HepG2 (cell line): ENCODE data around the gene IFT88. TPM values are rescaled to one million over a fixed set of nuclear protein-coding genes. Genes with fewer than 3 reads are reported as not detected.

ENCODE experiments used
- ATAC-seq: fragments of 200-7000 bp; cut with Tn5 transposase; 3 replicates; pipeline ENCODE4 v1.9.1; 2020; ENCODE audit warnings: mild to moderate bottlenecking, moderate library complexity
- BruUV-seq: library from RNA; stranded (reverse); fragments of 400-500 nt; replicated peaks from 2 replicates; lab custom pipeline; 2021; lab: Mats Ljungman, UMichigan
- CTCF ChIA-PET: fragments of 300-600 bp; formaldehyde crosslinking; extraction: SDS; loops from one replicate; lab custom pipeline; 2021; ENCODE audit warnings: low total read pairs, inconsistent platforms, low intra/inter-chr PET ratio; lab: Yijun Ruan, JAX
- POLR2A ChIA-PET: fragments of 350-600 bp; sonication (Branson Sonifier 250); formaldehyde crosslinking; loops from one replicate; lab custom pipeline; 2020; ENCODE audit warnings: antibody characterized with exemption, inconsistent platforms; lab: Yijun Ruan, JAX
- DNase-seq: peaks from one replicate; pipeline ENCODE4 v3.0.0-alpha.2; 2015; ENCODE audit warnings: low spot score
- FAIRE-seq: peaks from 3 replicates; lab custom pipeline; 2011; peaks lifted over from hg19 to GRCh38; lab: Jason Lieb, UNC
- H2AFZ ChIP-seq: one replicate; pipeline ENCODE4 v1.6.1; 2011; ENCODE audit warnings: low read length, inconsistent platforms
- H3K27ac ChIP-seq: fragments of 300-600 bp; 3 replicates; pipeline ENCODE4 v1.8.0; 2011; ENCODE audit warnings: mixed run types, mild to moderate bottlenecking, mixed read lengths, low read length, inconsistent platforms; ENCODE audit not compliant: insufficient read depth; ENCODE audit errors: extremely low read length
- H3K27me3 ChIP-seq, 2 experiments: fragments of 200-600 bp in 1 of 2; 2 replicates in 1 of 2; 3 replicates in 1 of 2; pipeline versions ENCODE4 v1.6.0 to v1.8.0; 2011; ENCODE audit warnings: low read length in 2 of 2, mild to moderate bottlenecking in 2 of 2, moderate library complexity in 2 of 2, inconsistent platforms in 1 of 2; ENCODE audit not compliant: insufficient read depth in 2 of 2, control insufficient read depth in 1 of 2
- H3K36me3 ChIP-seq, 2 experiments: fragments of 200-600 bp in 1 of 2; replicated peaks in 1 of 2; 2 replicates in 1 of 2; 3 replicates in 1 of 2; pipeline versions ENCODE4 v1.5.1 to v1.8.0; 2011; ENCODE audit warnings: low read length in 2 of 2, inconsistent platforms in 1 of 2; ENCODE audit not compliant: insufficient read depth in 2 of 2, control insufficient read depth in 1 of 2
- H3K4me1 ChIP-seq: 2 replicates; pipeline ENCODE4 v1.5.1; 2012; ENCODE audit warnings: low read length, inconsistent platforms; ENCODE audit not compliant: insufficient read depth
- H3K4me2 ChIP-seq: 2 replicates; pipeline ENCODE4 v1.6.0; 2011; ENCODE audit warnings: low read depth, low read length, inconsistent platforms
- H3K4me3 ChIP-seq, 3 experiments: fragments of 200-600 bp in 1 of 3; sonication (generic), shearing (Covaris generic) in 1 of 3; replicated peaks in 1 of 3; 2 replicates each; pipeline ENCODE4 v1.5.1; 2011 to 2016; ENCODE audit warnings: low read length in 3 of 3, inconsistent platforms in 2 of 3, low read depth in 2 of 3, mild to moderate bottlenecking in 2 of 3, control low read depth in 1 of 3, mixed read lengths in 1 of 3; ENCODE audit not compliant: insufficient read depth in 1 of 3
- H3K79me2 ChIP-seq: one replicate; pipeline ENCODE4 v1.6.1; 2011; ENCODE audit warnings: low read length, inconsistent platforms; ENCODE audit not compliant: insufficient read depth
- H3K9ac ChIP-seq: 2 replicates; pipeline ENCODE4 v1.6.0; 2011; ENCODE audit warnings: mild to moderate bottlenecking, low read depth, low read length, inconsistent platforms; ENCODE audit not compliant: insufficient read depth
- H3K9me3 ChIP-seq: 2 replicates; pipeline ENCODE4 v1.5.1; 2012; ENCODE audit warnings: mild to moderate bottlenecking, low read length
- H4K20me1 ChIP-seq: 2 replicates; pipeline ENCODE4 v1.6.0; 2011; ENCODE audit warnings: inconsistent platforms, mild to moderate bottlenecking, low read length, moderate library complexity; ENCODE audit not compliant: insufficient read depth
- ARID2 ChIP-seq: sonication (generic); formaldehyde crosslinking; IDR thresholded peaks from 2 replicates; pipeline ENCODE4 v1.8.1; 2022; ENCODE audit warnings: mild to moderate bottlenecking, missing genetic modification reagents, borderline replicate concordance
- CBFB ChIP-seq: sonication (generic); formaldehyde crosslinking; IDR thresholded peaks from 2 replicates; pipeline ENCODE4 v1.4.0; 2020; ENCODE audit warnings: missing genetic modification reagents
- CHD4 ChIP-seq: fragments of 200-600 bp; sonication (generic); IDR thresholded peaks from 2 replicates; pipeline ENCODE4 v1.7.0; 2017; ENCODE audit warnings: mild to moderate bottlenecking, low read length, borderline replicate concordance
- DNMT1 ChIP-seq: sonication (generic); formaldehyde crosslinking; IDR thresholded peaks from 2 replicates; pipeline ENCODE4 v1.5.1; 2020; ENCODE audit warnings: mild to moderate bottlenecking, missing genetic modification reagents
- KMT2B ChIP-seq: IDR thresholded peaks from 2 replicates; pipeline ENCODE4 v1.6.1; 2016; ENCODE audit warnings: missing genetic modification reagents, missing compliant biosample characterization
- NFE2L2 ChIP-seq: fragments of 150-350 bp; IDR thresholded peaks from 2 replicates; pipeline ENCODE4 v1.6.1; 2014; ENCODE audit warnings: low read length
- NFYB ChIP-seq: sonication (generic); formaldehyde crosslinking; IDR thresholded peaks from 2 replicates; pipeline ENCODE4 v1.4.0; 2020; ENCODE audit warnings: missing genetic modification reagents
- POLR2AphosphoS5 ChIP-seq: IDR thresholded peaks from 2 replicates; pipeline ENCODE4 v1.6.1; 2012; ENCODE audit warnings: low read depth, low read length
- RNF2 ChIP-seq: fragments of 450-650 bp; conservative IDR thresholded peaks from 2 replicates; pipeline ENCODE4 v1.6.1; 2016; ENCODE audit warnings: low read depth
- SCMH1 ChIP-seq: sonication (generic); formaldehyde crosslinking; IDR thresholded peaks from 2 replicates; pipeline ENCODE4 v1.9.0; 2021; ENCODE audit warnings: missing genetic modification reagents, mild to moderate bottlenecking, borderline replicate concordance
- SRSF1 ChIP-seq: fragments of 200-400 bp; formaldehyde crosslinking; optimal IDR thresholded peaks from 2 replicates; pipeline ENCODE3; 2017; ENCODE audit warnings: mild to moderate bottlenecking, low read depth, low read length, moderate library complexity
- ZFYVE20 ChIP-seq: sonication (generic); formaldehyde crosslinking; IDR thresholded peaks from 2 replicates; pipeline ENCODE4 v1.8.0; 2023; ENCODE audit warnings: low read depth, mild to moderate bottlenecking, moderate library complexity, missing genetic modification reagents, borderline replicate concordance
- ZNF101 ChIP-seq: sonication (generic); formaldehyde crosslinking; IDR thresholded peaks from 2 replicates; pipeline ENCODE4 v1.4.0; 2020; ENCODE audit warnings: mild to moderate bottlenecking, low read depth, missing genetic modification reagents, borderline replicate concordance
- ZNF550 ChIP-seq: sonication (generic); formaldehyde crosslinking; IDR thresholded peaks from 2 replicates; pipeline ENCODE4 v1.4.0; 2020; ENCODE audit warnings: mild to moderate bottlenecking, missing genetic modification reagents, borderline replicate concordance
- ZNF589 ChIP-seq: sonication (generic); formaldehyde crosslinking; conservative IDR thresholded peaks from 2 replicates; pipeline ENCODE4 v1.8.0; 2022; ENCODE audit warnings: mild to moderate bottlenecking, moderate library complexity, missing genetic modification reagents
- WGBS: methylation state at CpG from one replicate; pipeline ENCODE4 v1.1.6; 2017; ENCODE audit warnings: low lambda C conversion rate; 5-methylcytosine and 5-hydroxymethylcytosine counted together
- in situ Hi-C: cut with HindIII; loops from 2 replicates; pipeline ENCODE4 v1.10.0; 2017; ENCODE audit warnings: low pct_unique_long_range_greater_than_20kb; ENCODE audit not compliant: extremely low pct_ligation_motif_present
- intact Hi-C: fragments of 100-400 bp; cut with micrococcal nuclease; formaldehyde crosslinking; loops from one replicate; pipeline ENCODE4 v1.10.0; 2022; ENCODE audit not compliant: unreplicated experiment
- polyA plus RNA-seq, 8 experiments: library from polyadenylated mRNA; depleted of rRNA in 3 of 8; stranded (reverse) in 7 of 8; unstranded in 1 of 8; fragments of >200 nt; fragmentation: Illumina TruSeq in 4 of 8; extraction: Trizol in 4 of 8; gene quantifications; 2 replicates each; pipeline versions ENCODE4 v1.2.1 to v1.2.3, GENCODE V29; 2011 to 2016; ENCODE audit warnings: low read depth in 4 of 8, missing spikeins in 1 of 8, mixed read lengths in 1 of 8; ENCODE audit not compliant: insufficient read depth in 1 of 8
- total RNA-seq, 5 experiments: library from RNA; depleted of rRNA; stranded (reverse); fragments of >200 nt; fragmentation: Illumina TruSeq; extraction: Trizol; gene quantifications; 2 replicates each; pipeline ENCODE4 v1.2.3, GENCODE V29; 2016; ENCODE audit warnings: low read depth in 1 of 5
- TF ChIP-seq, protein P1 (sequence below): sonication (generic); formaldehyde crosslinking; IDR thresholded peaks from 2 replicates; pipeline ENCODE4 v1.5.1; 2020; ENCODE audit warnings: missing genetic modification reagents, mild to moderate bottlenecking, borderline replicate concordance
- TF ChIP-seq, protein P2 (sequence below): IDR thresholded peaks from 2 replicates; pipeline ENCODE4 v1.6.1; 2012; ENCODE audit warnings: inconsistent platforms
- TF ChIP-seq, protein P3 (sequence below): sonication (generic); formaldehyde crosslinking; IDR thresholded peaks from 2 replicates; pipeline ENCODE4 v1.5.0; 2020; ENCODE audit warnings: missing genetic modification reagents

IFT88 gene
- total and polyA plus RNA-seq, 2 of the 13 experiments (the other 11 are each of a cell fraction or from before 2014, with no cell fraction given) = 8.4 to 19.9 TPM

DNA sequence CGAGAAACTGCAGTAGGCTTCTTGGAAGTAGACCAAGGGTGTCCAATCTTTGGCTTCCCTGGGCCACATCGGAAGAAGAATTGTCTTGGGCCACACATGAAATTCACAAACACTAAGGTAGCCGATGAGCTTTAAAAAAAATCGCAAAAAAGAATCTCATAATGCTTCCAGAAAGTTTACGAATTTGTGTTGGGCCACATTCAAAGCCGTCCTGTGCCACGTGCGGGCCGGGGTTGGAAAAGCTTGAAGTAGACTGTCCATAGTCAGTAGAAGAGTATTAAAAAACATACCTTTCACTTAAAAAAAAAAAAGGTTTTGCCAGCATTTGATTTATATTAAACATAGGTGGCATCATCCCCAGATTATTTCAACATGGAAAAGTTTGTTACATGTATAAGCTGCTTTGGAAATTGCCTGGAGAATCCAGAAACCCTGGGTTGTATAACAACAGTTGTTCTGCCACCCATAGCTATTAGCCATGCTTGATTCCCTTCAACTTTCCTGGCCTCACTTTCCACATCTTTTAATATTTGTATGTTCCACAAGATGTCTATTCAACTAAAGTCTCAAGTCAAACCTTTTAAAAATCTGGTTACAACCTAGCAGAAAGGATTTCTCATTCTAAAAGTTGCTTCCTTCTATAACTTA, 1.0 kb downstream of the IFT88 start:
- Histone ChIP-seq H3K9me3 (peaks cover 8% of the 10 kb centered on the region; the same call in 1 of the 2 replicates), H3K27me3 (no peaks in the 10 kb centered on the region), H4K20me1 (no peaks in the 10 kb centered on the region), H3K79me2 (peaks cover 5% of the 10 kb centered on the region), H3K4me3 (peak overlapping the region; percentile 65 to 74 (median 72)), H2AFZ (no peak overlapping the region), H3K36me3 (no peaks in the 10 kb centered on the region), H3K27ac (peak overlapping the region; percentile 93), H3K4me1 (peaks cover 24% of the 10 kb centered on the region), H3K4me2 (peak overlapping the region; percentile 83), H3K9ac (peak overlapping the region; percentile 82)
- ChIA-PET POLR2A (interaction anchor here (1.1 to 2.9 kb wide), 7 partner anchors 11 to 45 kb away, joined by 3 to 11 read pairs (median 3); partner anchors contain the start of gene CRYL1), CTCF (no interaction called here)
- ATAC-seq (no peak), FAIRE-seq (no peak), DNase-seq (no peak)
- intact Hi-C loops (loop anchor here (1.0 to 2.0 kb wide), 3 partner anchors 9 to 71 kb away; no protein-coding TSS in a partner anchor), in situ Hi-C loops (no loop called here)
- 12% methylated on average over 9 of the region's 9 CpGs for WGBS
- TF ChIP-seq, protein P1, sequence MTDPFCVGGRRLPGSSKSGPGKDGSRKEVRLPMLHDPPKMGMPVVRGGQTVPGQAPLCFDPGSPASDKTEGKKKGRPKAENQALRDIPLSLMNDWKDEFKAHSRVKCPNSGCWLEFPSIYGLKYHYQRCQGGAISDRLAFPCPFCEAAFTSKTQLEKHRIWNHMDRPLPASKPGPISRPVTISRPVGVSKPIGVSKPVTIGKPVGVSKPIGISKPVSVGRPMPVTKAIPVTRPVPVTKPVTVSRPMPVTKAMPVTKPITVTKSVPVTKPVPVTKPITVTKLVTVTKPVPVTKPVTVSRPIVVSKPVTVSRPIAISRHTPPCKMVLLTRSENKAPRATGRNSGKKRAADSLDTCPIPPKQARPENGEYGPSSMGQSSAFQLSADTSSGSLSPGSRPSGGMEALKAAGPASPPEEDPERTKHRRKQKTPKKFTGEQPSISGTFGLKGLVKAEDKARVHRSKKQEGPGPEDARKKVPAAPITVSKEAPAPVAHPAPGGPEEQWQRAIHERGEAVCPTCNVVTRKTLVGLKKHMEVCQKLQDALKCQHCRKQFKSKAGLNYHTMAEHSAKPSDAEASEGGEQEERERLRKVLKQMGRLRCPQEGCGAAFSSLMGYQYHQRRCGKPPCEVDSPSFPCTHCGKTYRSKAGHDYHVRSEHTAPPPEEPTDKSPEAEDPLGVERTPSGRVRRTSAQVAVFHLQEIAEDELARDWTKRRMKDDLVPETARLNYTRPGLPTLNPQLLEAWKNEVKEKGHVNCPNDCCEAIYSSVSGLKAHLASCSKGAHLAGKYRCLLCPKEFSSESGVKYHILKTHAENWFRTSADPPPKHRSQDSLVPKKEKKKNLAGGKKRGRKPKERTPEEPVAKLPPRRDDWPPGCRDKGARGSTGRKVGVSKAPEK (CRISPR knock-in tag) = no peak
- TF ChIP-seq ZNF101 (CRISPR knock-in tag) (no peak), POLR2AphosphoS5 (no peak), RNF2 (no peak), CHD4 (no peak), SRSF1 (no peak), ZNF589 (CRISPR knock-in tag) (no peak), NFYB (no peak), KMT2B (CRISPR knock-in tag) (no peak), NFE2L2 (no peak), ZNF550 (CRISPR knock-in tag) (no peak), DNMT1 (CRISPR knock-in tag) (no peak), SCMH1 (CRISPR knock-in tag) (no peak), ZFYVE20 (no peak), CBFB (CRISPR knock-in tag) (no peak), ARID2 (CRISPR knock-in tag) (no peak)
- TF ChIP-seq, protein P2, sequence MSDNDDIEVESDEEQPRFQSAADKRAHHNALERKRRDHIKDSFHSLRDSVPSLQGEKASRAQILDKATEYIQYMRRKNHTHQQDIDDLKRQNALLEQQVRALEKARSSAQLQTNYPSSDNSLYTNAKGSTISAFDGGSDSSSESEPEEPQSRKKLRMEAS = peak; percentile 38; the same call in 1 of the 2 replicates
- TF ChIP-seq, protein P3, sequence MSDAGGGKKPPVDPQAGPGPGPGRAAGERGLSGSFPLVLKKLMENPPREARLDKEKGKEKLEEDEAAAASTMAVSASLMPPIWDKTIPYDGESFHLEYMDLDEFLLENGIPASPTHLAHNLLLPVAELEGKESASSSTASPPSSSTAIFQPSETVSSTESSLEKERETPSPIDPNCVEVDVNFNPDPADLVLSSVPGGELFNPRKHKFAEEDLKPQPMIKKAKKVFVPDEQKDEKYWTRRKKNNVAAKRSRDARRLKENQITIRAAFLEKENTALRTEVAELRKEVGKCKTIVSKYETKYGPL (CRISPR knock-in tag) = peak; percentile 69; the same call in 1 of the 2 replicates
- BruUV-seq = TSS peak; percentile 83
